Thymus (tissue), 14 donors: ENCODE measurements around the gene DCLRE1A. TPM values are rescaled to one million over a fixed set of nuclear protein-coding genes. Genes with fewer than 3 reads are reported as not detected.

Source experiments
- DNase-seq, 9 donors: peaks; one replicate each; pipeline ENCODE4 v3.0.0-alpha.2; 2013; ENCODE audit warnings: low spot score in 9 of 9, low read depth in 6 of 9, missing footprints in 1 of 9
- H3K27ac ChIP-seq, 2 donors: one replicate each; pipeline ENCODE4 v1.5.1; 2013; ENCODE audit warnings: control low read depth in 1 of 2, low read depth in 1 of 2, low read length in 1 of 2, mild to moderate bottlenecking in 1 of 2, moderate library complexity in 1 of 2
- H3K27me3 ChIP-seq, 2 donors: one replicate each; pipeline ENCODE4 v1.5.1; 2013; ENCODE audit warnings: low read length in 1 of 2; ENCODE audit not compliant: control insufficient read depth in 2 of 2, insufficient read depth in 1 of 2
- H3K36me3 ChIP-seq, 2 donors: one replicate each; pipeline ENCODE4 v1.5.1; 2013; ENCODE audit warnings: low read length in 1 of 2, mild to moderate bottlenecking in 1 of 2, moderate library complexity in 1 of 2; ENCODE audit not compliant: control insufficient read depth in 2 of 2, insufficient read depth in 2 of 2
- H3K4me1 ChIP-seq, 2 donors: one replicate each; pipeline ENCODE4 v1.5.1; 2013; ENCODE audit warnings: low read length in 2 of 2; ENCODE audit not compliant: control insufficient read depth in 2 of 2, insufficient read depth in 2 of 2
- H3K4me3 ChIP-seq, 2 donors: one replicate each; pipeline ENCODE4 v1.5.1; 2013; ENCODE audit warnings: low read length in 2 of 2, control low read depth in 1 of 2, mild to moderate bottlenecking in 1 of 2
- H3K9me3 ChIP-seq, 2 donors: one replicate each; pipeline ENCODE4 v1.5.1; 2013; ENCODE audit warnings: low read length in 1 of 2, mild to moderate bottlenecking in 1 of 2; ENCODE audit not compliant: control insufficient read depth in 2 of 2, insufficient read depth in 1 of 2
- WGBS: extraction: QIAGEN DNeasy Blood & Tissue Kit; methylation state at CpG from one replicate; pipeline ENCODE4 v1.1.7; 2013; 5-methylcytosine and 5-hydroxymethylcytosine counted together
- long read RNA-seq, 10 donors: transcript quantifications; one replicate each; lab custom pipeline, GENCODE V29; 2026
- polyA plus RNA-seq: library from polyadenylated mRNA; stranded (reverse); fragments of 200-250 nt; gene quantifications from one replicate; pipeline ENCODE4 v1.2.3, GENCODE V29; 2013
- total RNA-seq: library from RNA; stranded (reverse); fragments of 120-200 nt; gene quantifications from one replicate; pipeline ENCODE4 v1.2.4, GENCODE V29; 2013
- donor health status: healthy.

Gene DCLRE1A
- total RNA-seq: 8.1 TPM
- 5.4 TPM for polyA plus RNA-seq
- long read RNA-seq, donor 1, full-length matches to known transcripts: 1 of 1 reads
- long read RNA-seq, donor 1, partial matches to known transcripts: 0 of 1 reads
- long read RNA-seq, donor 1, other reads (novel, unspliced or antisense): 0 of 1 reads
- long read RNA-seq, donor 2: 0 reads
- long read RNA-seq, donor 3, full-length matches to known transcripts: 1 of 1 reads
- long read RNA-seq, donor 3, partial matches to known transcripts: 0 of 1 reads
- long read RNA-seq, donor 3, other reads (novel, unspliced or antisense): 0 of 1 reads
- long read RNA-seq, donor 4: 0 reads
- long read RNA-seq, donor 5, partial matches to known transcripts: 7 of 7 reads
- long read RNA-seq, donor 5, other reads (novel, unspliced or antisense): 0 of 7 reads
- long read RNA-seq, donor 6: 0 reads
- long read RNA-seq, donor 7, full-length matches to known transcripts: 1 of 1 reads
- long read RNA-seq, donor 7, partial matches to known transcripts: 0 of 1 reads
- long read RNA-seq, donor 7, other reads (novel, unspliced or antisense): 0 of 1 reads
- long read RNA-seq, donor 8, full-length matches to known transcripts: 1 of 1 reads
- long read RNA-seq, donor 8, partial matches to known transcripts: 0 of 1 reads
- long read RNA-seq, donor 8, other reads (novel, unspliced or antisense): 0 of 1 reads
- long read RNA-seq, donor 9, full-length matches to known transcripts: 1 of 1 reads
- long read RNA-seq, donor 9, partial matches to known transcripts: 0 of 1 reads
- long read RNA-seq, donor 9, other reads (novel, unspliced or antisense): 0 of 1 reads
- long read RNA-seq, donor 10, full-length matches to known transcripts: 1 of 1 reads
- long read RNA-seq, donor 10, partial matches to known transcripts: 0 of 1 reads
- long read RNA-seq, donor 10, other reads (novel, unspliced or antisense): 0 of 1 reads

- DNase-seq: peak; percentile 66 to 90 (median 71)
- WGBS: under 1% methylated on average over 39 of the region's 39 CpGs
- Histone ChIP-seq H3K27ac (peak within 1 kb of the TSS; percentile 81 to 89), H3K9me3 (no peaks in the 10 kb centered on the region), H3K36me3 (no peaks in the 10 kb centered on the region), H3K4me3 (peak within 1 kb of the TSS; percentile 72 to 79), H3K4me1 (peaks cover 7 to 16% of the 10 kb centered on the region in 2 donors), H3K27me3 (no peaks in the 10 kb centered on the region)
Observed at GRCh38 chr10:113854013-113854760, at the start of gene DCLRE1A, which contains the start of gene NHLRC2. Gene DCLRE1A, minus strand, starts transcription at chr10:113854082. Its CDS starts 900 bp downstream, at chr10:113853182. Gene NHLRC2, plus strand, starts transcription at chr10:113854661. Its CDS starts 212 bp downstream, at chr10:113854873.

- peaks cover 8 to 31% of the 10 kb centered on the region in 2 donors for H3K36me3 ChIP-seq
- H3K27me3 ChIP-seq: no peaks in the 10 kb centered on the region
- H3K9me3 ChIP-seq: no peaks in the 10 kb centered on the region
- H3K4me1 ChIP-seq: no peaks in the 10 kb centered on the region
- no peak overlapping the region for H3K27ac ChIP-seq
- WGBS: 98% methylated on average over 2 of the region's 2 CpGs
- no peak for DNase-seq
- H3K4me3 ChIP-seq: no peak overlapping the region
Observed at GRCh38 chr10:113899952-113900598, 46.2 kb upstream of the DCLRE1A start.

GRCh38 chr10:113897693-113898618 lies 44.1 kb upstream of the DCLRE1A start:
- H3K4me1 ChIP-seq: no peaks in the 10 kb centered on the region
- peaks cover 8 to 16% of the 10 kb centered on the region in 2 donors for H3K36me3 ChIP-seq
- H3K27ac ChIP-seq: no peak overlapping the region
- DNase-seq: no peak
- H3K9me3 ChIP-seq: no peaks in the 10 kb centered on the region
- H3K27me3 ChIP-seq: no peaks in the 10 kb centered on the region
- H3K4me3 ChIP-seq: no peak overlapping the region
- 90% methylated on average over 6 of the region's 6 CpGs for WGBS

- Histone ChIP-seq H3K4me1 (no peaks in the 10 kb centered on the region), H3K27ac (no peak overlapping the region), H3K36me3 (peaks cover 8 to 12% of the 10 kb centered on the region in 2 donors), H3K27me3 (no peaks in the 10 kb centered on the region), H3K4me3 (no peak overlapping the region), H3K9me3 (no peaks in the 10 kb centered on the region)
- DNase-seq: no peak
Observed at GRCh38 chr10:113895018-113895417, 41.1 kb upstream of the DCLRE1A start.

- no peaks in the 10 kb centered on the region for H3K4me1 ChIP-seq
- H3K4me3 ChIP-seq: no peak overlapping the region
- H3K9me3 ChIP-seq: no peaks in the 10 kb centered on the region
- WGBS: 99% methylated on average over 1 of the region's 1 CpG
- H3K27ac ChIP-seq: no peak overlapping the region
- DNase-seq: no peak
- no peaks in the 10 kb centered on the region for H3K27me3 ChIP-seq
- peaks cover 8 to 12% of the 10 kb centered on the region in 2 donors for H3K36me3 ChIP-seq
Observed at GRCh38 chr10:113894581-113894980, 40.7 kb upstream of the DCLRE1A start.

- 95% methylated on average over 2 of the region's 2 CpGs for WGBS
- Histone ChIP-seq H3K9me3 (no peaks in the 10 kb centered on the region), H3K27me3 (no peaks in the 10 kb centered on the region), H3K36me3 (peaks cover 6 to 8% of the 10 kb centered on the region in 2 donors), H3K4me1 (no peaks in the 10 kb centered on the region), H3K27ac (no peak overlapping the region), H3K4me3 (no peak overlapping the region)
- DNase-seq: no peak
Observed at GRCh38 chr10:113893570-113893969, 39.7 kb upstream of the DCLRE1A start.

- peak in 1 of 9 donors; percentile 5 for DNase-seq
- Histone ChIP-seq H3K4me1 (no peaks in the 10 kb centered on the region), H3K36me3 (peaks cover 5% of the 10 kb centered on the region in 2 donors), H3K4me3 (no peak overlapping the region), H3K27ac (no peak overlapping the region), H3K27me3 (no peaks in the 10 kb centered on the region), H3K9me3 (no peaks in the 10 kb centered on the region)
- WGBS: 94% methylated on average over 3 of the region's 3 CpGs
Observed at GRCh38 chr10:113891476-113891875, 37.6 kb upstream of the DCLRE1A start.
